ENCODE data around the gene SYNDIG1. TPM values are rescaled to one million over a fixed set of nuclear protein-coding genes. Genes with fewer than 3 reads are reported as not detected.

Gene SYNDIG1
- total RNA-seq, 1 experiment from 2014 or later: 5.4 TPM

GRCh38 chr20:24685736-24686135 lies 216.3 kb downstream of the SYNDIG1 start:
- TF ChIP-seq CTCF (conservative IDR thresholded peaks at IDR 0.05): no peak
- H2BK120ac ChIP-seq (ENCODE audit: low read depth, low read length, poor library complexity, severe bottlenecking): no peak overlapping the region
- no peak overlapping the region for H3T11ph ChIP-seq (ENCODE audit: low read length)
- no peak overlapping the region for H4K8ac ChIP-seq (replicated peaks; ENCODE audit: insufficient read length, low read depth, low read length)
- Mint-ChIP-seq H3K27me3 (ENCODE audit: low read depth) (peaks cover 2% of the 10 kb centered on the region; the same call in 1 of the 2 replicates), H3K4me3 (no peak overlapping the region), H3K27ac (no peak overlapping the region), H3K36me3 (ENCODE audit: insufficient read depth in 1 of 3, low read depth in 3 of 3) (peaks cover 0 to 4% (median 0%) of the 10 kb centered on the region in 3 experiments; a peak in 2 of 7 replicates), H3K9me3 (peaks cover 6% of the 10 kb centered on the region in 2 experiments; a peak in 3 of 5 replicates), H3K4me1 (peaks cover 0 to 7% of the 10 kb centered on the region in 2 experiments; a peak in 1 of 4 replicates)
- no peaks in the 10 kb centered on the region for H4K20me1 ChIP-seq (ENCODE audit: control insufficient read depth, insufficient read depth, insufficient read length)
- H3K79me2 ChIP-seq (ENCODE audit: insufficient read depth, low read length): no peaks in the 10 kb centered on the region
- no peak for DNase-seq
- no peaks in the 10 kb centered on the region for H3K23me2 ChIP-seq (ENCODE audit: insufficient read length, low read depth, low read length, poor library complexity, severe bottlenecking)
- H2AK5ac ChIP-seq (ENCODE audit: insufficient read length, low read length): no peak overlapping the region
- H3K14ac ChIP-seq (ENCODE audit: insufficient read depth, low read length): no peak overlapping the region
- H3K23ac ChIP-seq (ENCODE audit: insufficient read length, low read depth, low read length): no peak overlapping the region
- no peaks in the 10 kb centered on the region for H3K9me3 ChIP-seq (ENCODE audit: control insufficient read depth, low read depth, low read length)
- no peak overlapping the region for H3K27ac ChIP-seq (ENCODE audit: insufficient read length, low read depth, low read length)
- H2BK20ac ChIP-seq (ENCODE audit: low read depth, low read length, poor library complexity, severe bottlenecking): no peak overlapping the region
- H2BK15ac ChIP-seq (ENCODE audit: low read depth, low read length): no peak overlapping the region
- H4K91ac ChIP-seq (ENCODE audit: insufficient read length, low read depth, low read length): no peak overlapping the region
- no peaks in the 10 kb centered on the region for H3K79me1 ChIP-seq (ENCODE audit: insufficient read depth, low read depth, low read length, poor library complexity, severe bottlenecking)
- no CpG with 5 or more reads among the region's 5 CpGs for WGBS (ENCODE audit: extremely low coverage, insufficient read length, low lambda C conversion rate)
- H2BK5ac ChIP-seq (ENCODE audit: insufficient read length, low read length): no peak overlapping the region
- H3K4me2 ChIP-seq (ENCODE audit: insufficient read depth, insufficient read length, low read length): no peak overlapping the region
- H2AFZ ChIP-seq (ENCODE audit: low read length): no peak overlapping the region
- no peak overlapping the region for H4K5ac ChIP-seq (ENCODE audit: insufficient read length, low read depth, low read length)
- no peaks in the 10 kb centered on the region for H3K27me3 ChIP-seq (ENCODE audit: insufficient read depth, low read length)
- H3K56ac ChIP-seq (ENCODE audit: insufficient read length, low read depth, low read length): no peak overlapping the region
- H3K4me1 ChIP-seq (ENCODE audit: insufficient read depth, low read length): no peaks in the 10 kb centered on the region
- no peak overlapping the region for H2BK12ac ChIP-seq (ENCODE audit: insufficient read length, low read depth, low read length)
- no peak overlapping the region for H3K9ac ChIP-seq (ENCODE audit: extremely low read depth, insufficient read length, low read length)
- H3K18ac ChIP-seq (ENCODE audit: insufficient read length, low read depth, low read length): no peak overlapping the region
- H3K4ac ChIP-seq (ENCODE audit: low read depth, low read length): no peak overlapping the region
